Liver (tissue), 9 donors: Measurements from ENCODE around the gene UBTD2. TPM values are rescaled to one million over a fixed set of nuclear protein-coding genes. Genes with fewer than 3 reads are reported as not detected.
A peak's percentile ranks its signal among the peaks of the same experiment; 100 is the strongest.

ENCODE experiments used
- DNase-seq: peaks from one replicate; pipeline ENCODE4 v3.0.0-alpha.2; 2017; ENCODE audit warnings: low spot score
- H3K27ac ChIP-seq, 2 donors: one replicate each; pipeline ENCODE4 v1.7.0; 2013; ENCODE audit warnings: inconsistent platforms in 2 of 2, low read length in 2 of 2, control low read depth in 1 of 2, low read depth in 1 of 2, mild to moderate bottlenecking in 1 of 2
- H3K27me3 ChIP-seq, 4 donors: one replicate each; pipeline versions ENCODE4 v1.6.1 to v1.7.0; 2013; ENCODE audit warnings: low read length in 3 of 4, inconsistent platforms in 1 of 4, mild to moderate bottlenecking in 1 of 4, moderate library complexity in 1 of 4; ENCODE audit not compliant: control insufficient read depth in 4 of 4, insufficient read depth in 4 of 4
- H3K36me3 ChIP-seq, 4 donors: one replicate each; pipeline versions ENCODE4 v1.6.1 to v1.7.0; 2013; ENCODE audit warnings: low read length in 3 of 4, mild to moderate bottlenecking in 3 of 4, low read depth in 1 of 4, moderate library complexity in 1 of 4; ENCODE audit not compliant: control insufficient read depth in 4 of 4, insufficient read depth in 3 of 4
- H3K4me1 ChIP-seq, 4 donors: one replicate each; pipeline versions ENCODE4 v1.6.1 to v1.7.0; 2013; ENCODE audit warnings: low read length in 3 of 4, mild to moderate bottlenecking in 3 of 4, moderate library complexity in 1 of 4; ENCODE audit not compliant: control insufficient read depth in 4 of 4, insufficient read depth in 4 of 4
- H3K4me3 ChIP-seq, 3 donors: one replicate each; pipeline versions ENCODE4 v1.6.1 to v1.7.0; 2013; ENCODE audit warnings: low read length in 3 of 3, control low read depth in 1 of 3, low read depth in 1 of 3, mild to moderate bottlenecking in 1 of 3
- H3K9ac ChIP-seq, 2 donors: one replicate each; pipeline ENCODE4 v1.7.0; 2013; ENCODE audit warnings: low read length in 2 of 2, mild to moderate bottlenecking in 2 of 2, moderate library complexity in 2 of 2, control low read depth in 1 of 2, low read depth in 1 of 2
- H3K9me3 ChIP-seq, 4 donors: one replicate each; pipeline versions ENCODE4 v1.6.1 to v1.7.0; 2013; ENCODE audit warnings: low read length in 3 of 4; ENCODE audit not compliant: control insufficient read depth in 4 of 4
- ATF3 ChIP-seq: IDR thresholded peaks from 2 replicates; pipeline ENCODE4 v1.6.1; 2016; ENCODE audit warnings: antibody characterized with exemption
- FOXA1 ChIP-seq: IDR thresholded peaks from 2 replicates; pipeline ENCODE4 v1.6.1; 2016; ENCODE audit warnings: antibody characterized with exemption
- GABPA ChIP-seq, 2 donors: IDR thresholded peaks in 1 of 2; conservative IDR thresholded peaks in 1 of 2; 2 replicates each; pipeline ENCODE4 v1.6.1; 2016; ENCODE audit warnings: antibody characterized with exemption in 2 of 2, mild to moderate bottlenecking in 1 of 2, moderate library complexity in 1 of 2
- HNF4G ChIP-seq: IDR thresholded peaks from 2 replicates; pipeline ENCODE4 v1.6.1; 2016; ENCODE audit warnings: antibody characterized with exemption
- JUND ChIP-seq, 2 donors: IDR thresholded peaks; 2 replicates each; pipeline ENCODE4 v1.6.1; 2016; ENCODE audit warnings: antibody characterized with exemption in 2 of 2
- MAX ChIP-seq: IDR thresholded peaks from 2 replicates; pipeline ENCODE4 v1.6.1; 2016; ENCODE audit warnings: antibody characterized with exemption
- NR2F2 ChIP-seq: IDR thresholded peaks from 2 replicates; pipeline ENCODE4 v1.6.1; 2016; ENCODE audit warnings: antibody characterized with exemption
- RAD21 ChIP-seq, 2 donors: IDR thresholded peaks; 2 replicates each; pipeline ENCODE4 v1.6.1; 2016; ENCODE audit warnings: antibody characterized with exemption in 2 of 2, mild to moderate bottlenecking in 2 of 2
- REST ChIP-seq: IDR thresholded peaks from 2 replicates; pipeline ENCODE4 v1.6.1; 2016; ENCODE audit warnings: antibody characterized with exemption, mild to moderate bottlenecking
- RXRA ChIP-seq, 2 donors: IDR thresholded peaks; 2 replicates each; pipeline ENCODE4 v1.6.1; 2017 to 2018; ENCODE audit warnings: antibody characterized with exemption in 2 of 2, mild to moderate bottlenecking in 1 of 2
- SP1 ChIP-seq: IDR thresholded peaks from 2 replicates; pipeline ENCODE4 v1.6.1; 2018; ENCODE audit warnings: antibody characterized with exemption, mild to moderate bottlenecking
- YY1 ChIP-seq: IDR thresholded peaks from 2 replicates; pipeline ENCODE4 v1.6.1; 2016; ENCODE audit warnings: antibody characterized with exemption, mild to moderate bottlenecking
- ZBTB33 ChIP-seq: IDR thresholded peaks from 2 replicates; pipeline ENCODE4 v1.6.1; 2016; ENCODE audit warnings: antibody characterized with exemption
- WGBS: extraction: QIAGEN DNeasy Blood & Tissue Kit; methylation state at CpG from one replicate; pipeline ENCODE4 v1.1.7; 2013; 5-methylcytosine and 5-hydroxymethylcytosine counted together
- polyA plus RNA-seq, 2 donors: library from polyadenylated mRNA; stranded (reverse) in 1 of 2; unstranded in 1 of 2; fragments of 200-250 nt in 1 of 2; fragments of >200 nt in 1 of 2; fragmentation: Nextera tagmentation in 1 of 2; extraction: Ambion mirVana in 1 of 2; gene quantifications; one replicate each; pipeline versions ENCODE4 v1.2.1 to v1.2.3, GENCODE V29; 2013 to 2015
- total RNA-seq, 2 donors: library from RNA; depleted of rRNA; stranded (reverse); fragments of >200 nt; gene quantifications; one replicate each; pipeline ENCODE4 v1.2.3, GENCODE V29; 2014
- donor health status: healthy.
- donor health status: healthy.
- donor health status: healthy.
- donor health status: healthy.
- donor health status: healthy.

The UBTD2 gene
- total and polyA plus RNA-seq, 4 donors = 4.4 to 8.3 (median 6.6) TPM

- no peak overlapping the region for H3K9ac ChIP-seq
- peak; percentile 97 for TF ChIP-seq NR2F2
- no peak for TF ChIP-seq JUND (IDR thresholded peaks at IDR 0.05)
- TF ChIP-seq REST = no peak
- peak; percentile 46 for TF ChIP-seq MAX
- TF ChIP-seq RAD21 (IDR thresholded peaks at IDR 0.05) = peak in 1 of 2 donors; percentile 19
- no peak for TF ChIP-seq ATF3
- TF ChIP-seq SP1 = peak; percentile 13
- no peak for TF ChIP-seq FOXA1
- TF ChIP-seq RXRA (IDR thresholded peaks at IDR 0.05) = peak in 1 of 2 donors; percentile 8
- TF ChIP-seq YY1 = no peak
- no peak for TF ChIP-seq ZBTB33
- TF ChIP-seq HNF4G = no peak
- peak in 1 of 2 donors; percentile 24 for TF ChIP-seq GABPA (IDR thresholded peaks at IDR 0.05 in 1 of 2, conservative IDR thresholded peaks at IDR 0.05 in 1 of 2)
- no peak for DNase-seq
- H3K27ac ChIP-seq = peak overlapping the region; percentile 55 to 64
- H3K36me3 ChIP-seq = no peaks in the 10 kb centered on the region
- no peaks in the 10 kb centered on the region for H3K27me3 ChIP-seq
- H3K4me3 ChIP-seq = no peak overlapping the region
- no peaks in the 10 kb centered on the region for H3K9me3 ChIP-seq
- 60% methylated on average over 18 of the region's 18 CpGs for WGBS
- peaks cover 0 to 7% (median 3%) of the 10 kb centered on the region in 4 donors for H3K4me1 ChIP-seq
Observed at GRCh38 chr5:172178991-172179989, 104.3 kb downstream of the UBTD2 start.

- H3K9ac ChIP-seq = no peak overlapping the region
- no peak for DNase-seq
Observed at GRCh38 chr5:172178301-172178987, 105.1 kb downstream of the UBTD2 start.

More at GRCh38 chr5:172178301-172178987, 105.1 kb downstream of the UBTD2 start:
- Histone ChIP-seq H3K4me1 (peaks cover 0 to 7% (median 3%) of the 10 kb centered on the region in 4 donors), H3K36me3 (no peaks in the 10 kb centered on the region), H3K27me3 (no peaks in the 10 kb centered on the region), H3K4me3 (no peak overlapping the region), H3K9me3 (no peaks in the 10 kb centered on the region), H3K27ac (peak overlapping the region; percentile 55 to 64)
- TF ChIP-seq YY1 = no peak
- no peak for TF ChIP-seq REST
- TF ChIP-seq SP1 = no peak
- 70% methylated on average over 18 of the region's 18 CpGs for WGBS
